Sigmoid colon (tissue), 4 donors: ENCODE data around the gene CD99.

Source experiments
- CTCF ChIP-seq, 4 experiments: fragments of 450-650 bp in 3 of 4; fragments of 200-600 bp in 1 of 4; IDR thresholded peaks; one replicate each; pipeline ENCODE4 v1.5.1; 2016 to 2019; ENCODE audit warnings: antibody characterized with exemption in 4 of 4, mild to moderate bottlenecking in 3 of 4, moderate library complexity in 2 of 4
- POLR2AphosphoS5 ChIP-seq, 4 donors: sonication (generic); formaldehyde crosslinking; IDR thresholded peaks; one replicate each; pipeline ENCODE4 v1.6.1; 2017; ENCODE audit warnings: antibody characterized with exemption in 4 of 4

DNA sequence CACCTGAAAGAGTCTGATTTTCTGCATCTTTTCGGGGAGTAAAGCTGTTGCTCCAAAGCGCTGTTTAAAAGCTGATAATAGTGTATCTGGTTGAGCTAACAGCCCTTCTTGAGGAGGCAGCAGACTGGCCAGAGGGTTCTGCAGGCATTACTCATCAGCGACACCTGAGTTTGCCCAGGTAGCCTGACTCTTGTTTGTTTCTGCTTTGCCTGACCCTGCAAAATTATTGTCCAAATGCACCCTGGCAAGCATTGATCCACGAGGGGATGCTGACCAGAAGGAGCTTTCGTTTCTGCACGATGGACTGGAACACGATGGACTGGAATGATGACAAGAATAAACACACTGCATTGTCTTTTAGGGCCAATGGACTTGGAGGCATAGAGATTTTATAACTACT, 6.2 kb downstream of the CD99 start:
- TF ChIP-seq CTCF (IDR thresholded peaks at IDR 0.05), result no peak
- TF ChIP-seq POLR2AphosphoS5 (IDR thresholded peaks at IDR 0.05), result peak in 1 of 4 donors; percentile 36
